Upper lobe of right lung (tissue), 1 donor: Measurements from ENCODE around the gene WBP1. TPM values are rescaled to one million over a fixed set of nuclear protein-coding genes. Genes with fewer than 3 reads are reported as not detected.
"Not testable (repeated sequence)": the region's sequence is repeated elsewhere in the genome, so short reads cannot be mapped to it uniquely, and the experiment has no call there.

Source experiments
- ATAC-seq: fragments of 200-7000 bp; cut with Tn5 transposase; one replicate; pipeline ENCODE4 v1.9.1; 2020; ENCODE audit warnings: mild to moderate bottlenecking, moderate library complexity
- DNase-seq: peaks from one replicate; pipeline ENCODE4 v3.0.0-alpha.2; 2020
- H3K27ac ChIP-seq: fragments of 200-600 bp; one replicate; pipeline ENCODE4 v1.8.0; 2022
- H3K27me3 ChIP-seq: fragments of 200-600 bp; one replicate; pipeline ENCODE4 v1.8.0; 2022; ENCODE audit warnings: mild to moderate bottlenecking
- H3K36me3 ChIP-seq: fragments of 200-600 bp; one replicate; pipeline ENCODE4 v1.8.0; 2022
- H3K4me1 ChIP-seq: fragments of 200-600 bp; one replicate; pipeline ENCODE4 v1.8.0; 2022
- H3K4me3 ChIP-seq: fragments of 200-600 bp; one replicate; pipeline ENCODE4 v1.8.0; 2022; ENCODE audit warnings: mild to moderate bottlenecking
- H3K9me3 ChIP-seq: fragments of 200-600 bp; one replicate; pipeline ENCODE4 v1.8.0; 2022
- intact Hi-C: fragments of 100-400 bp; cut with DNase I; formaldehyde crosslinking; loops from one replicate; pipeline ENCODE4 v1.11.0; 2022
- total RNA-seq: library from RNA; stranded (reverse); fragmentation: NEBNext Ultra II Directional; extraction: Animal tissue kit (Norgen Biotek cat#: 25700); gene quantifications from one replicate; pipeline ENCODE4 v1.2.1, GENCODE V29; 2021
- TF ChIP-seq, protein P1 (sequence below): fragments of 200-600 bp; IDR thresholded peaks from one replicate; pipeline ENCODE4 v1.8.0; 2022; ENCODE audit warnings: antibody characterized with exemption
- donor health status: DM: no; HTN: yes; CAD: no; lungs with severe emphysema.

WBP1 gene
- total RNA-seq, 1 donor from 2014 or later: 57.5 TPM

DNA sequence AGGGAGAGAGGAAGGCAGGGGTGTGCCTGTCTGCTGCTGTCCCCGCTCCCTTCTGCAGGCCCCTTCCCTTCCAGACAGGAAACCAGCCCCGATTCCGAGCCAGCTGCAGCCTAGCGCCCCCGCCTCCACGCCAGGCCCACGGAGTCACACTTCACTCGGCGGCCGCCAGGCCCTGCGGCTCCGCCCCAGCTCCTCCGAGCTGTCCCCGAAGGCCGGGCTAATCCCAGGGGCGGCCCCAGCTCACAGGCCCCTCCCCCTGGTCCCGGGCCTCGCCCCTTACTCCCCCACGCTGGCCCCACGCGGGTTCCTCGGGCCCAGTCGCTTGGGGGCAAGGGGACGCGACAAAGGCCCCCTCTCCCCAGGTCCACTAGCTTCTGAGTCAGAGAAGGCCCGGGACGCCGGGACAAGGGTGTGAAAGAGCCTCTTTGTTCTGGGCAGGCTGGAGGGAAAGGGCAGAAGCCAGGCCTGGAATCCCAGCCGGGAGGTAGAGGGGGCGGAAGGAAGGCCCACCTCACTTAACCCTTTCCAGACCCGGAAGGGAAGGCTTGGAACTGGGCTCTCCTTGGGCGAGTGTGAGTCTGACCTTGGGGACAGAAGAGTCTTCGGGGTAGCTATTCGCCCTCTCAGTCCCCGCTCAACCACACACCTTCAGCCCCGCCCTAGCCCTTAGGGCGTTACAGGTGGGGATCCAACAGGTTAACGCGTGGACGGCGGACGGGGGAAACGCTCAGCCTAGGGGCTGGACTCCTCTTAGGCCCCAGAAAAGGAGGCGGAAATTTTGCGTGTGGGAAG is 17.7 kb upstream of the WBP1 start:
- peak; percentile 92 for DNase-seq
- Histone ChIP-seq H3K9me3 (no peaks in the 10 kb centered on the region), H3K4me1 (peaks cover 26% of the 10 kb centered on the region), H3K27ac (peak overlapping the region; percentile 84), H3K27me3 (peaks cover 13% of the 10 kb centered on the region), H3K4me3 (peak overlapping the region; percentile 62), H3K36me3 (no peaks in the 10 kb centered on the region)
- TF ChIP-seq, protein P1, sequence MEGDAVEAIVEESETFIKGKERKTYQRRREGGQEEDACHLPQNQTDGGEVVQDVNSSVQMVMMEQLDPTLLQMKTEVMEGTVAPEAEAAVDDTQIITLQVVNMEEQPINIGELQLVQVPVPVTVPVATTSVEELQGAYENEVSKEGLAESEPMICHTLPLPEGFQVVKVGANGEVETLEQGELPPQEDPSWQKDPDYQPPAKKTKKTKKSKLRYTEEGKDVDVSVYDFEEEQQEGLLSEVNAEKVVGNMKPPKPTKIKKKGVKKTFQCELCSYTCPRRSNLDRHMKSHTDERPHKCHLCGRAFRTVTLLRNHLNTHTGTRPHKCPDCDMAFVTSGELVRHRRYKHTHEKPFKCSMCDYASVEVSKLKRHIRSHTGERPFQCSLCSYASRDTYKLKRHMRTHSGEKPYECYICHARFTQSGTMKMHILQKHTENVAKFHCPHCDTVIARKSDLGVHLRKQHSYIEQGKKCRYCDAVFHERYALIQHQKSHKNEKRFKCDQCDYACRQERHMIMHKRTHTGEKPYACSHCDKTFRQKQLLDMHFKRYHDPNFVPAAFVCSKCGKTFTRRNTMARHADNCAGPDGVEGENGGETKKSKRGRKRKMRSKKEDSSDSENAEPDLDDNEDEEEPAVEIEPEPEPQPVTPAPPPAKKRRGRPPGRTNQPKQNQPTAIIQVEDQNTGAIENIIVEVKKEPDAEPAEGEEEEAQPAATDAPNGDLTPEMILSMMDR: peak; percentile 28
- intact Hi-C loops: no loop called here
- peak; percentile 92 for ATAC-seq

DNA sequence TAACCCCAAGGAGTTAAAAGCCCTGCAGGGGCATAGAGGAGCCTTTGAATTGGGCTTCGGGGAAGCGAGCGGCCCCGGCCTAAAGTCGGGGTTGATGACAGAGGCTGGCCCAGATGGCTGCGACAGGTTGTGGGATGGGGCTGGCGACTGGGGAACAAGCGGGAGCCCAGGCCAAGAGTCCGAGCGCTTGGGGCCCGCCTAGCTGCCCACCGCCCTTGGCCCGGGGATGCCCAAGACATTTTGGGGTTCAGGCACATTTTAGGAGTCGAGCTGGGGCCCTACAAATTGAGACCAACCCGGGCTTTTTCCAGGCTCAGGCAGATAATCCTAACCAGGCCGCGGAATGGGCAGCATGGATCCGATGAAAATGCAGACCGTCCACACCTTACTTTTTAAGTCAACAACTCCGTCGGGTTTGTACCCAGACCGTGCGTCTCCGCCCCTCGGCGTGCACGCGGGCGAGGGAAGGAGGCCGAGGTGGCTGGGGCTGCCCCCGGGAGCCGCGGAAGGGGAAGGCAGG is 17.0 kb upstream of the WBP1 start:
- TF ChIP-seq, protein P1: no peak
- H3K4me3 ChIP-seq: peak overlapping the region; percentile 62
- H3K27ac ChIP-seq: peak overlapping the region; percentile 84
- H3K4me1 ChIP-seq: peaks cover 26% of the 10 kb centered on the region
- ATAC-seq: peak; percentile 34
- H3K36me3 ChIP-seq: no peaks in the 10 kb centered on the region
- intact Hi-C loops: no loop called here
- H3K27me3 ChIP-seq: peaks cover 13% of the 10 kb centered on the region
- no peaks in the 10 kb centered on the region for H3K9me3 ChIP-seq
- DNase-seq: no peak

DNA sequence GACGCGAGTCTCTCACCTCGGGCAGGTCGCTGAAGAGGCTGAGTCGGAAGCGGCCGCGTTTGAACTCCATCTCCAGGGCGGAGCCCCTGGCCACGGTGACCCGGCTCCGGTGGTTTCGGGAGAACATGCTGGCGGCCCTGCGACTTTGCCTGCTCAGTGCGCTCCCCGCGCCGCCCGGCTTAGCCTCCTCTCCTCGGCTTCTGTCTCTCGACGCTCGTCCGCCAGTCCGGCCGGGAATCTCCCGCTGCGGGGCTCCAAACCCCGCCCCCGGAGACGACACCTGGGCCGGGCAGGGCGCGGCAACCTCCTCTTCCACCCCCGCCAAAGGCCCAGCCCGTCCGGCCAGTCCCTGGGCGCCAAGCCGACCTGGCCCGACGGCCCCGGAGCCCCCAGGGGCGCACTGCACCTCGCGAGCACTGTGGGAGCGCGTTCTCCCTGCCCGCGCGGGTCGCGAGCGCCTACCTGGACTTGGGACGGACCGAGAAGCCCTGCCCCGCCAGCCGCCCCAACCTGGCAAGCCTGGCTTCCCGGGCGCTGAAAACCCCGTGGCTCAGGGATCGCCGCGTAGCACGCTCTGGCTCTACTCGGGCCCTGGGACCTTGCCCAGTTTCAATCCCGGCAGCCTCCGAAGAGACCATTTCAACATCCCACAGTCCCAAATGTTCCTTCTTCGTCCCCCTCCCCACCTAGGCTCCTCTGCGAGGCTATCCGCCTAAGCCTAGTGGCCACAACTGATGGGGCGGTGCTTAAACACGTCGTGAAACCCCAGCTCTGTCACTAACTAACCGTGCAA is 16.4 kb upstream of the WBP1 start, which contains the start of gene RTKN:
Gene RTKN (minus strand): TSS at position 248 of the 793 bp plus-strand sequence. CDS start 121 bp downstream, at position 127.
- ATAC-seq (peak; percentile 79), DNase-seq (peak; percentile 89)

DNA sequence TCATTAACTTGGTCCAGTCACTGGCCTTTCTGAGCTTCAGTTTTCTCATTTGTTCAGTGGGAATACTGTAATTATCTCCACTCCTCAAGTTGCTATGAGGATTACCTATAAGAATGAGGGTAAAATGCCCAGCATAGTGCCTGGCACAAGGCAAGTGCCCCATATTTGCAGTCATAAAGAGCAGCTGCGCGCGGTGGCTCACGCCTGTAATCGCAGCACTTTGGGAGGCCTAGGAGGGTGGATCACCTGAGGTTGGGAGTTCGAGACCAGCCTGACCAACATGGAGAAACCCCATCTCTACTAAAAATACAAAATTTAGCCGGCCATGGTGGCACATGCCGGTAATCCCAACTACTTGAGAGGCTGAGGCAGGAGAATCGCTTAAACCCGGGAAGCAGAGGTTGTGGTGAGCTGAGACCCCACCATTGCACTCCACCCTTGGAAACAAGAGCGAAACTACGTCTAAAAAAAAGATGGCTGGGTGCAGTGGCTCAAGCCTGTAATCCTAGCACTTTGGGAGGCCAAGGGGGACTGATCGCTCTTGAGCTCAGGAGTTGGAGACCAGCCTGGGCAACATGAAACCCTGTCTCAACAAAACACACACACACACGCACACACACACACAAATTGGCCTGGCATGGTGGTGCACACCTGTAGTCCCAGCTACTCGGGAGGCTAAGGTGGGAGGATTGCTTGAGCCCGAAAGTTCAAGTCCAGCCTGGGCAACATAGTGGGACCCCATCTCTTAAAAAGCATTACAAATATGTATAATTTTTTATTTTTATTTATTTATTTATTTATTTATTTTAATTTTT is 15.5 kb upstream of the WBP1 start:
- ATAC-seq, intact Hi-C loops, H3K36me3 ChIP-seq, H3K9me3 ChIP-seq: not testable (repeated sequence)
- peaks cover 26% of the 10 kb centered on the region for H3K4me1 ChIP-seq
- H3K27me3 ChIP-seq: peaks cover 13% of the 10 kb centered on the region
- DNase-seq: peak; percentile 44
- peak overlapping the region; percentile 84 for H3K27ac ChIP-seq
- H3K4me3 ChIP-seq: peak overlapping the region; percentile 62

More for the DNA sequence above, 16.4 kb upstream of the WBP1 start, which contains the start of gene RTKN:
- intact Hi-C loops: no loop called here
- peak within 1 kb of the TSS; percentile 62 for H3K4me3 ChIP-seq
- no peaks in the 10 kb centered on the region for H3K9me3 ChIP-seq
- H3K27ac ChIP-seq: peak within 1 kb of the TSS; percentile 84
- TF ChIP-seq, protein P1: no peak
- H3K4me1 ChIP-seq: peaks cover 26% of the 10 kb centered on the region
- H3K27me3 ChIP-seq: peaks cover 13% of the 10 kb centered on the region
- no peaks in the 10 kb centered on the region for H3K36me3 ChIP-seq

DNA sequence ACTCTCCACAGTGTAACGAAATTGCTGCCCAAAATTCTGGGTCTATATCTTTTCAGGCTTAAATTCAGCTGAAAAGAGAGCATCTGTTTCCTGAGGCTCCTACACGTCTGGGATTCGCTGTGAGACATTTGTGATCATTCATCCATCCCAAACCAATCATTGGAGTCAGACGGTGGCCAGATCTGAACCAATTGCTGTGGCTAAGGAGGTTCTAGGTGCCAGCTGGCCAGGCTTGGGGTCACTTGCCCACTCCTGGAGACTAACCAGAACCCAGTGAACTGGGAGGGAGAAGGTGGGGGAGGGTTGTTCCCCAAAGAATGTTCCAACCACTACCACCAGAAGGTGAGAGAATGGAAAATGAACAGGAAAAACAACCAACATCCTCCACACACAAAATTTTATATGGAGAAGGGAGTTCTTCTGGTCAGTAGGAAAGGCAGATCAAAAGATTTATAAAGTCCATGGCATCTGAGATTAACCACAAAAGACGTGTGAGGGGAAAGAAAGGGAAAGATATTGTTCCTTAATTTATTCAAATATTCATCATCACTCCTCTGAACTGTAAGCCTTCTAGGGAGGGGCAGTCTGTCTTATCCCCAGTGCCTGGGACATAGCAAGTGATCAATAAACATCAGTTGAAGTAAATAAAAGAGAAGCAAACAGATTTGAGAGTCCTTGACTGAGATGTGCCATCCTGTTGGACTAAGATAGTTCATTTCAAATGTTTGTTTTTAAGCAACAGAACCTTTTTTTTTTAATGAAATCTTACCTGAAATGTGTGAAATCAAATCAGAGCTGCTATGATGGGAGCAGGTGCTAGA is 13.5 kb upstream of the WBP1 start:
- TF ChIP-seq, protein P1: no peak
- no peak overlapping the region for H3K27ac ChIP-seq
- H3K4me1 ChIP-seq: peaks cover 16% of the 10 kb centered on the region
- H3K4me3 ChIP-seq: no peak overlapping the region
- peaks cover 13% of the 10 kb centered on the region for H3K27me3 ChIP-seq
- DNase-seq: no peak
- intact Hi-C loops: no loop called here
- no peak for ATAC-seq
- H3K9me3 ChIP-seq: no peaks in the 10 kb centered on the region
- no peaks in the 10 kb centered on the region for H3K36me3 ChIP-seq
